GM12872 (cell line): ENCODE measurements around the gene UCK1.

ENCODE experiments used
- CTCF ChIP-seq: IDR thresholded peaks from 3 replicates; pipeline ENCODE4 v1.5.1; 2011; ENCODE audit warnings: low read depth, mild to moderate bottlenecking, low read length, moderate library complexity; ENCODE audit not compliant: insufficient read depth

The UCK1 gene

DNA sequence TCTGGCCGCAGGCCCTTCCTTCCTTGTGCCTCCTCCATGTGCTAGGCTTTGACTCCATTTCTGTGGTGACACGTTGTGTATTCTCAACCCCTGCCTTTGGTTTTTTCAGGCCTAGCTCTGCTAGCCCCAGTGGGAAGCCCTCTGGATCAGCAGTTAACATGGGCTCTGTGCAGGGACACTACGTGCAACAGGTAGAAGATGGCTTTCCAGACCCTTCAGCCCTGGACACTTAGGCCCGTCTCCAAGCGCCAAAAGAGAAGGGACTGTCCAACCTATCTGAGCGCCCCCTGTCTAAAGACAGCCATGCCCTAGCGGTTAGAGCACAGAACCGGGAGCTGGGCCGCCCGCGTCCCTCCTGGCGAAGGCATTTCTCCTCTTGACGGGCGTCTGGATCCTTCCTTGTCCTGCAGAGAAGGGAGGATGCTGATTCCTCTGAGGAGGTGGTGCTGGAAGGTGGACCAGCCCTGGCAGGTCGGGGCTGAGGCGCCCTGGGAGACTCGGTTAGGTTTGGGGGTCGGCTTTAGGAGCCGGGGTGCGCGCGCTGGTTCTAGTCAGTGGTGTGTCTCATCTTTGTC, 36.7 kb downstream of the UCK1 start:
- no peak for TF ChIP-seq CTCF

DNA sequence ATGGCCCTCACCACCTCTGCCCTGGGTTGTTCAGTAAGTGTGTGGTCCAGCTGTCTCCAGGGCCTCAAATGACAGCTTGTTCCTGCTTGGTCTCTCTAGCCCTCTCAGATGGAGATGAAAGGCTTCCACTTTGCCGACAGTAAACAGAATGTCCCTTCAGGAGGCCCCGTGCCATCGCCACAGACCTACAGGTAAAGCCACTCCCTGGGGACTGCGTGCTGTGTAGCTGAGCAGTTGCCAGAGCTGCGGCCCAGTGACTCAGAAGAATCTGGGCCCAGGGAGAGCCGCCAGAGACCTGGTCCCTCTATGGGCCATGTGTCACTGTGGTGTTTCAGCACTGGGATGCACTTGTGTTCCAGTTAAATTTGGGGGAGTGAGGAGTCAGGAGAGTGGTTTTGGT, 39.0 kb downstream of the UCK1 start:
- TF ChIP-seq CTCF: no peak

DNA sequence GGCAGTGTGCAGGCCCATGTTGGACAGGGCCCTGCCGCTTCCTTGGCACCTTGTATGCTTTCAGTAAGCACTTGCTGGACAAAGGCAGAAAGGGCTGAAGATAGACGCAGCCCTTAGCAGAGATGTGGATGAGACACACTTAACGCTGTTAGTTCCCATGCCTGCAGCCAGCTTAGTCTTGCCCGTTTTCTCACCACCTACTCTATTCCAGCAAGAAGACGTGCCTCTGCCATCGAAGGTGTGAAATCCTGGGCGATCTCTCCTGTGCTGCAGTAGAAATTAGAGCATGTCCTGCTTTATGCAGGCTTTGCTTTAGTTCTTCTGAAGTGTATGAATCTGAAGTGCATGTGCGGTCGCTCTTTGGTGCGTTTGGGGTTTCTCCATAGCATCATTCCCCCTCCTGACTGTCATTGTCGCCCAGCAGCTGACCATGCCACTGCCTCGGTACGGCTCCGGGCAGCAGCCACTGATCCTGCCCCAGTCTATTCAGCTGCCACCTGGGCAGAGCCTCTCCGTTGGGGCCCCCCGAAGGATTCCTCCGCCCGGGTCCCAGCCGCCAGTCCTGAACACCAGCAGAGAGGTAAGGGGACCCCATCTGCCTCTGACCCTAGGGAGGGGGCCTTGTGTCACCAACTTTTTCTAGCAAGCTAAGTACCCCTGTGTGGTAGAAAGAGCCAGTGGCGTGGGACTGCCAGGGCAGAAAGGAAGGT, 39.9 kb downstream of the UCK1 start:
- no peak for TF ChIP-seq CTCF

DNA sequence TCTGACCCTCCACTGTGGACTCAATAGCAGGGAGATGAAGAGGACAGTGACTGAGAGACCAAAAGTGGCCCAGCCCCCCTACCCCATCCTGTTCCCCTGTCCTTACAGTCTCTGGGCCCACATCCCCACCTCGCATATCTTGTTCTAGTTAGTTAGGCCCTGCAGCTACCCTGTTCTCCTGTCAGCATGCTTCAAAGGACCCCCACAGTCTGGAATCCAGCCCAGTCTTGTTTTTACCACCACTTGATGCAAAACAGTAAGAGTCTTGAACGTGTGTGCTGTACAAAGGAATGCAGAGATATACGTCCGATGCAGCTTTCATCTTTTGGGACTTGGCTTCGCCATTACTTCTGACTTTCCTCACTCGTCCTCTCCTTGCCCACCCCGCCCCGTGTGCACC, 40.5 kb downstream of the UCK1 start:
- TF ChIP-seq CTCF: no peak

GRCh38 chr9:131487621-131488031, 43.4 kb downstream of the UCK1 start:
- TF ChIP-seq CTCF: no peak

DNA sequence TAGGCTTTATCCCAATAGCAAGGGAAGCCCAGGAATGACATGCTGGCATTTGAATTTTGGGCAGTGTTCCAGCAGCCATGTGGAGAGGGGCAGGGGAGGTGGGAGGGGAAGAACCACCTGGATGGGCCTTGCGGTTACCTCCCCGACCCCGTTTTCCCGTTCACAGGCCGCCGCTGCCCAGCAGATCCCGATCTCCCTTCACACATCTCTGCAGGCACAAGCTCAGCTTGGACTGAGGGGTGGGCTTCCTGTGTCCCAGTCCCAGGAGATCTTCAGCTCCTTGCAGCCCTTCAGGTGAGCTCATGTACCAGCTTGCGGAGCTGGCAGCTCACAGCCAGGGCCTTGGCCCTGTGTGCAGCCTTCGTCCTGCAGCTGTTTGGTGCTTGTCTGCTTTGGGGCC, 44.1 kb downstream of the UCK1 start:
- TF ChIP-seq CTCF: no peak

- no peak for TF ChIP-seq CTCF
Observed at GRCh38 chr9:131485728-131486422, 45.2 kb downstream of the UCK1 start.
